HL-60 (cell line): ENCODE results near the gene WDR45B.
A peak's percentile ranks its signal among the peaks of the same experiment; 100 is the strongest.

Experiments used
- DNase-seq, 2 experiments: peaks; one replicate each; pipeline ENCODE4 v3.0.0-alpha.2; 2010 to 2020; ENCODE audit warnings: low read depth in 1 of 2, low spot score in 1 of 2
- H3K27ac ChIP-seq: fragments of 250-450 bp; sonication (Bioruptor Pico); replicated peaks from 2 replicates; pipeline ENCODE4 v1.5.1; 2020; ENCODE audit warnings: mild to moderate bottlenecking, moderate library complexity
- H3K27me3 ChIP-seq: fragments of 250-450 bp; sonication (Bioruptor Pico); 2 replicates; pipeline ENCODE4 v1.5.1; 2021; ENCODE audit warnings: mild to moderate bottlenecking, moderate library complexity; ENCODE audit not compliant: insufficient read depth, poor library complexity, severe bottlenecking
- H3K4me3 ChIP-seq: replicated peaks from 2 replicates; pipeline ENCODE4 v1.5.1; 2011; ENCODE audit warnings: mild to moderate bottlenecking, control low read depth, low read length; ENCODE audit not compliant: insufficient read depth
- GABPA ChIP-seq: IDR thresholded peaks from 2 replicates; pipeline ENCODE4 v1.6.1; 2012; ENCODE audit warnings: low read depth
- POLR2AphosphoS5 ChIP-seq: IDR thresholded peaks from 2 replicates; pipeline ENCODE4 v1.6.1; 2012; ENCODE audit warnings: low read depth
- SPI1 ChIP-seq: IDR thresholded peaks from 2 replicates; pipeline ENCODE4 v1.6.1; 2012; ENCODE audit warnings: low read depth, mild to moderate bottlenecking, borderline replicate concordance
- TF ChIP-seq, protein P1 (sequence below): IDR thresholded peaks from 2 replicates; pipeline ENCODE4 v1.6.1; 2012; ENCODE audit warnings: low read depth; ENCODE audit not compliant: insufficient replicate concordance
- TF ChIP-seq, protein P2 (sequence below): IDR thresholded peaks from one replicate; pipeline ENCODE4 v1.5.1; 2011; ENCODE audit warnings: low read length, control low read depth, inconsistent platforms; ENCODE audit not compliant: insufficient read depth

The WDR45B gene

DNA sequence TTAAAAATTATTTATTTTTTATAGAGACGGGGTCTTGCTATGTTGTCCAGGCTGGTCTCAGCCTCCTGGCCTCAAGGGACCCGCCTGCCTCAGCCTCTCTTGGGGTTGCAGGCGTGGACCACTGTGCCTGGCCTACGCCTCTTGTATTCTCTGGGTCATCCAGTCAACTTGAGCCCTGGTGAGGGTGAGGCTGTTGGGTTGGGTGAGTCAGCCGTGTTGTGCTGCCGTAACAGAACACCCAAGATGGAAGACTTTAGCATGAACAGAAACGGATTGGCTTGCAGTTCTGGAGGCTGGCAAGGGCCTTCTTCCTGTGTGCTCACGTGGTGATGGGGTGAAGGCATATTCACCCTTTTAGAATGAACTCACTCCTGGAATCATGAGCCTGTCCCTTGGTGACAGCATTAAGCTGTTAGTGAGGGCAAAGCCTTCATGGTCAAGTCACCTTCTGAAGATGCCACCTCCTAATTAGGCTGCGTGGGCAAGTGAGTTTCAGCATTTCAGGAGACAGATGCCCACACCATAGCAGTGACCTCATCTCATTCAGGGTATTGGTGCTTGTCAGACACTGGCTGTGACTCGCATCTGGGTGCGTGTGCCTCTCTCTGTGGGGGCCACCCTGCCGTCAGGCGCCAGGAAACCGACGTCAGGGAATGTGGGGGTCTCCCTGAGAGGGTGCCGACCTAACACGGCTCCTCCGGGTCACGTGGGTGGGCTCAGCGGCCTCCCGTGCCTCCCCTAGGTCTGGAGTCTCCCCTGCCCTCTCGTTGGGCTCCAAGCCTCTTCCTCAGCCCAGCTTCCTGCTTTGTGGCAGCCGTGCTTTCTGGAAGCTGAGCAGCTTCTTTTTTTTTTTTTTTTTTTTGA, 49.8 kb downstream of the WDR45B start:
- no peak overlapping the region for H3K4me3 ChIP-seq
- peak overlapping the region; percentile 55 for H3K27ac ChIP-seq
- TF ChIP-seq, protein P1, sequence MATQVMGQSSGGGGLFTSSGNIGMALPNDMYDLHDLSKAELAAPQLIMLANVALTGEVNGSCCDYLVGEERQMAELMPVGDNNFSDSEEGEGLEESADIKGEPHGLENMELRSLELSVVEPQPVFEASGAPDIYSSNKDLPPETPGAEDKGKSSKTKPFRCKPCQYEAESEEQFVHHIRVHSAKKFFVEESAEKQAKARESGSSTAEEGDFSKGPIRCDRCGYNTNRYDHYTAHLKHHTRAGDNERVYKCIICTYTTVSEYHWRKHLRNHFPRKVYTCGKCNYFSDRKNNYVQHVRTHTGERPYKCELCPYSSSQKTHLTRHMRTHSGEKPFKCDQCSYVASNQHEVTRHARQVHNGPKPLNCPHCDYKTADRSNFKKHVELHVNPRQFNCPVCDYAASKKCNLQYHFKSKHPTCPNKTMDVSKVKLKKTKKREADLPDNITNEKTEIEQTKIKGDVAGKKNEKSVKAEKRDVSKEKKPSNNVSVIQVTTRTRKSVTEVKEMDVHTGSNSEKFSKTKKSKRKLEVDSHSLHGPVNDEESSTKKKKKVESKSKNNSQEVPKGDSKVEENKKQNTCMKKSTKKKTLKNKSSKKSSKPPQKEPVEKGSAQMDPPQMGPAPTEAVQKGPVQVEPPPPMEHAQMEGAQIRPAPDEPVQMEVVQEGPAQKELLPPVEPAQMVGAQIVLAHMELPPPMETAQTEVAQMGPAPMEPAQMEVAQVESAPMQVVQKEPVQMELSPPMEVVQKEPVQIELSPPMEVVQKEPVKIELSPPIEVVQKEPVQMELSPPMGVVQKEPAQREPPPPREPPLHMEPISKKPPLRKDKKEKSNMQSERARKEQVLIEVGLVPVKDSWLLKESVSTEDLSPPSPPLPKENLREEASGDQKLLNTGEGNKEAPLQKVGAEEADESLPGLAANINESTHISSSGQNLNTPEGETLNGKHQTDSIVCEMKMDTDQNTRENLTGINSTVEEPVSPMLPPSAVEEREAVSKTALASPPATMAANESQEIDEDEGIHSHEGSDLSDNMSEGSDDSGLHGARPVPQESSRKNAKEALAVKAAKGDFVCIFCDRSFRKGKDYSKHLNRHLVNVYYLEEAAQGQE: no peak
- 0 out of 2 replicates have a peak, but pooled peaks have one; percentile 15 for TF ChIP-seq POLR2AphosphoS5
- H3K27me3 ChIP-seq: no peaks in the 10 kb centered on the region
- DNase-seq: no peak

DNA sequence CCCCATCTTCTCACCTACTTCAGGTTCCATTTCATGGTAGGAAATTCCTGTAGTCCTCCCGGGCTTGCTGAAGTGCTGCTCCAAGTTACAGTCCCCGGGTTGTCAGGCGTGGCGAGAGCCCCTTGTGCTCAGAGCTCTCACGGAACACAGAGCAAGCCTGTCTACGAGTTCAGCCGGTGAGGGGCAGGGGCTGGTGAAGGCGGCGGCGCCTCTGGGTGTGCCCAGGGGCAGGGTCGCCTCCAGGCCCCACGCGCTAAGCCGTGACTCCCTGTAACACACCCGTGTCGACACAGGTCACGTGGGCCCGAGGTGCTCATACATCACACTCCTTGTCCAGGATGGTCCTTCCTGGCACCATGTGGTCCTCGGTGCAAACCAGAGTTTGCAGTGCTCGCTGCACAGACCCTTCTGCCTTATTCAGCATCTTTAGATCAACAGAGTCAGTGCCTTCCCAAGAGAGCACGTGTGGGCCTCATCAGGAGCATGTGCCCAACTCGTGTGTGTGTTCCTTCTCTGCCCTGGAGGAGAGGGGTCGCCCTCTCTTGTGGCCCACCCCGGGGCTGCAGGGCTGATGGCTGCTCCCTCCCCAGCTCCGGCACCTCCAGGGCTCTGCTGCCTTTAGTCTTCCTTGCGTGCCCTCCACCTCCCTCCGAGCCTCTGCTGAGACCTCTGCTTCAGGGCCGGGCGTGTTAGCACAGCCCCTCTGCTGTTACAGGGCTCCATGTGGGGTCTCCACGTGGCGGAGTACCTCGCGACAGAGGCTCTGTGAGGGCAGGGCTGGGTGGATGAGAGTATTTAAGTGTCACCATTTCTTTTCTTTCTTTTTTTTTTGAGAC, 51.2 kb downstream of the WDR45B start:
- TF ChIP-seq, protein P2, sequence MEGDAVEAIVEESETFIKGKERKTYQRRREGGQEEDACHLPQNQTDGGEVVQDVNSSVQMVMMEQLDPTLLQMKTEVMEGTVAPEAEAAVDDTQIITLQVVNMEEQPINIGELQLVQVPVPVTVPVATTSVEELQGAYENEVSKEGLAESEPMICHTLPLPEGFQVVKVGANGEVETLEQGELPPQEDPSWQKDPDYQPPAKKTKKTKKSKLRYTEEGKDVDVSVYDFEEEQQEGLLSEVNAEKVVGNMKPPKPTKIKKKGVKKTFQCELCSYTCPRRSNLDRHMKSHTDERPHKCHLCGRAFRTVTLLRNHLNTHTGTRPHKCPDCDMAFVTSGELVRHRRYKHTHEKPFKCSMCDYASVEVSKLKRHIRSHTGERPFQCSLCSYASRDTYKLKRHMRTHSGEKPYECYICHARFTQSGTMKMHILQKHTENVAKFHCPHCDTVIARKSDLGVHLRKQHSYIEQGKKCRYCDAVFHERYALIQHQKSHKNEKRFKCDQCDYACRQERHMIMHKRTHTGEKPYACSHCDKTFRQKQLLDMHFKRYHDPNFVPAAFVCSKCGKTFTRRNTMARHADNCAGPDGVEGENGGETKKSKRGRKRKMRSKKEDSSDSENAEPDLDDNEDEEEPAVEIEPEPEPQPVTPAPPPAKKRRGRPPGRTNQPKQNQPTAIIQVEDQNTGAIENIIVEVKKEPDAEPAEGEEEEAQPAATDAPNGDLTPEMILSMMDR: no peak
- no peak for TF ChIP-seq POLR2AphosphoS5
- TF ChIP-seq, protein P1: no peak
- no peak for TF ChIP-seq GABPA
- no peak for TF ChIP-seq SPI1
- no peak for DNase-seq
- no peaks in the 10 kb centered on the region for H3K27me3 ChIP-seq
- H3K27ac ChIP-seq: peak overlapping the region; percentile 60
- no peak overlapping the region for H3K4me3 ChIP-seq

DNA sequence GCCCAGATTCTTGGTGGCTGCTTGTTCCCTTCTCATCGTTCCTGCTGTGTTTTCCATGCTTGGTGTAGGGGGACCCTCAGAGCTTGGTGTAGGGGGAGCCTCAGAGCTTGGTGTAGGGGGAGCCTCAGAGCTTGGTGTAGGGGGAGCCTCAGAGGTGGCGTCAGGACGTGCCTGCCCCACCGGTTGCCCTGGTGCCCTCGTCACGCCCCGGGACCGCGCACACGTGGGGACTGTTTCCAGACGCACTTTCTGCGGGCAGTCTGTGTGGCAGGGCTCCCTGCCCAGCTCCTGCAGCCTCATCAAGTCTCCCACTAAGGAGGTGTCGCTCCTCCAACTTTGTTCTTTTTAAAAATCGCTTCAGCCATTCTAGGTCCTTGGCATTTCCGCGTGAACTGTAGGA, 51.9 kb downstream of the WDR45B start:
- DNase-seq: no peak
- H3K27me3 ChIP-seq: no peaks in the 10 kb centered on the region
- H3K4me3 ChIP-seq: no peak overlapping the region
- H3K27ac ChIP-seq: peak overlapping the region; percentile 60
- TF ChIP-seq POLR2AphosphoS5 (no peak), GABPA (no peak), SPI1 (no peak)
- TF ChIP-seq, protein P1: no peak
- TF ChIP-seq, protein P2: no peak
